Left lung (tissue), 10 donors: ENCODE results near the gene HOPX. TPM values are rescaled to one million over a fixed set of nuclear protein-coding genes. Genes with fewer than 3 reads are reported as not detected.
"Not testable (repeated sequence)": the region's sequence is repeated elsewhere in the genome, so short reads cannot be mapped to it uniquely, and the experiment has no call there.

Experiments used
- ATAC-seq: fragments of 200-7000 bp; cut with Tn5 transposase; one replicate; pipeline ENCODE4 v1.9.1; 2020; ENCODE audit warnings: moderate library complexity
- DNase-seq, 4 donors: peaks; one replicate each; pipeline ENCODE4 v3.0.0-alpha.2; 2013 to 2020
- H3K27ac ChIP-seq, 2 donors: fragments of 200-600 bp; sonication (generic) in 1 of 2; one replicate each; pipeline versions ENCODE4 v1.5.0 to v1.8.0; 2020 to 2021
- H3K27me3 ChIP-seq, 2 donors: fragments of 200-600 bp; sonication (generic) in 1 of 2; one replicate each; pipeline versions ENCODE4 v1.5.0 to v1.8.0; 2020 to 2021
- H3K36me3 ChIP-seq, 2 donors: fragments of 200-600 bp; sonication (generic) in 1 of 2; one replicate each; pipeline versions ENCODE4 v1.5.0 to v1.8.0; 2020 to 2021
- H3K4me1 ChIP-seq, 2 donors: fragments of 200-600 bp; one replicate each; pipeline ENCODE4 v1.8.0; 2021
- H3K4me3 ChIP-seq, 2 donors: fragments of 200-600 bp; sonication (generic) in 1 of 2; one replicate each; pipeline versions ENCODE4 v1.5.0 to v1.8.0; 2020 to 2021; ENCODE audit warnings: mild to moderate bottlenecking in 1 of 2
- H3K9me3 ChIP-seq, 2 donors: fragments of 200-600 bp; sonication (generic) in 1 of 2; one replicate each; pipeline versions ENCODE4 v1.5.0 to v1.8.0; 2020 to 2021
- CTCF ChIP-seq, 2 donors: fragments of 200-600 bp; sonication (generic) in 1 of 2; IDR thresholded peaks; one replicate each; pipeline versions ENCODE4 v1.5.0 to v1.8.0; 2021; ENCODE audit warnings: antibody characterized with exemption in 2 of 2
- intact Hi-C, 2 donors: fragments of 100-400 bp; cut with DNase I; formaldehyde crosslinking; loops; one replicate each; pipeline versions ENCODE4 v1.11.2 to v1.14.2; 2022
- polyA plus RNA-seq, 6 donors: library from polyadenylated mRNA; unstranded; fragments of 120-200 nt; gene quantifications; one replicate each; pipeline ENCODE4 v1.2.1, GENCODE V29; 2013; ENCODE audit not compliant: insufficient read length in 6 of 6
- total RNA-seq, 2 donors: library from RNA; stranded (reverse); fragmentation: NEBNext Ultra II Directional; extraction: Animal tissue kit (Norgen Biotek cat#: 25700); gene quantifications; one replicate each; pipeline ENCODE4 v1.2.1, GENCODE V29; 2021
- donor health status: DM: no; HTN: yes; CAD: no.
- donor health status: DM: no; HTN: no; CAD: no.

The HOPX gene
- total and polyA plus RNA-seq, 8 donors: 28.2 to 729 (median 35.6) TPM

GRCh38 chr4:56727150-56727549, 46.1 kb upstream of the HOPX start:
- ATAC-seq: no peak
- no peaks in the 10 kb centered on the region for H3K9me3 ChIP-seq
- no peak for DNase-seq
- H3K27me3 ChIP-seq: no peaks in the 10 kb centered on the region
- no peak overlapping the region for H3K4me3 ChIP-seq
- peaks cover 0 to 23% of the 10 kb centered on the region in 2 donors for H3K4me1 ChIP-seq
- no peaks in the 10 kb centered on the region for H3K36me3 ChIP-seq
- H3K27ac ChIP-seq: no peak overlapping the region
- intact Hi-C loops: no loop called here
- TF ChIP-seq CTCF (IDR thresholded peaks at IDR 0.05): no peak

GRCh38 chr4:56726593-56726992, 45.5 kb upstream of the HOPX start:
- H3K9me3 ChIP-seq: not testable (repeated sequence)

GRCh38 chr4:56723659-56724230, 42.6 kb upstream of the HOPX start:
- Histone ChIP-seq H3K4me3 (no peak overlapping the region), H3K27me3 (no peaks in the 10 kb centered on the region), H3K27ac (no peak overlapping the region), H3K9me3 (no peaks in the 10 kb centered on the region), H3K36me3 (no peaks in the 10 kb centered on the region), H3K4me1 (peaks cover 0 to 11% of the 10 kb centered on the region in 2 donors)
- intact Hi-C loops: no loop called here
- TF ChIP-seq CTCF (IDR thresholded peaks at IDR 0.05): no peak
- ATAC-seq (no peak), DNase-seq (no peak)

More at GRCh38 chr4:56726593-56726992, 45.5 kb upstream of the HOPX start:
- H3K4me3 ChIP-seq, H3K36me3 ChIP-seq, intact Hi-C loops, DNase-seq, ATAC-seq, H3K27me3 ChIP-seq, H3K27ac ChIP-seq: not testable (repeated sequence)
- H3K4me1 ChIP-seq: peaks cover 0 to 17% of the 10 kb centered on the region in 2 donors

- Histone ChIP-seq H3K27me3 (no peaks in the 10 kb centered on the region), H3K9me3 (no peaks in the 10 kb centered on the region), H3K27ac (no peak overlapping the region), H3K4me1 (peaks cover 0 to 5% of the 10 kb centered on the region in 2 donors), H3K36me3 (no peaks in the 10 kb centered on the region), H3K4me3 (no peak overlapping the region)
- DNase-seq (no peak), ATAC-seq (peak; percentile 18)
- intact Hi-C loops: no loop called here
- no peak for TF ChIP-seq CTCF (IDR thresholded peaks at IDR 0.05)
Measured at GRCh38 chr4:56723201-56723605, 42.1 kb upstream of the HOPX start.

GRCh38 chr4:56708146-56708545, 27.1 kb upstream of the HOPX start:
- ATAC-seq (no peak), DNase-seq (no peak)
- Histone ChIP-seq H3K27me3 (no peaks in the 10 kb centered on the region), H3K4me1 (no peaks in the 10 kb centered on the region), H3K4me3 (no peak overlapping the region), H3K36me3 (no peaks in the 10 kb centered on the region), H3K9me3 (peaks cover 0 to 5% of the 10 kb centered on the region in 2 donors), H3K27ac (no peak overlapping the region)
- intact Hi-C loops: no loop called here
- TF ChIP-seq CTCF (IDR thresholded peaks at IDR 0.05): no peak

- H3K27ac ChIP-seq: no peak overlapping the region
- no peak overlapping the region for H3K4me3 ChIP-seq
- DNase-seq (no peak), ATAC-seq (no peak)
- no peaks in the 10 kb centered on the region for H3K4me1 ChIP-seq
- no peaks in the 10 kb centered on the region for H3K27me3 ChIP-seq
- TF ChIP-seq CTCF (IDR thresholded peaks at IDR 0.05): no peak
- no peaks in the 10 kb centered on the region for H3K9me3 ChIP-seq
- intact Hi-C loops: no loop called here
- no peaks in the 10 kb centered on the region for H3K36me3 ChIP-seq
Measured at GRCh38 chr4:56705966-56706365, 24.9 kb upstream of the HOPX start.
